HG03159 (cell line): ENCODE results near the gene ENOPH1.
"Not testable (repeated sequence)": the region's sequence is repeated elsewhere in the genome, so short reads cannot be mapped to it uniquely, and the experiment has no call there.

ENCODE experiments used
- ATAC-seq: cut with Tn5 transposase; IDR thresholded peaks from one replicate; pipeline ENCODE4 v1.9.1; 2021; ENCODE audit warnings: mild to moderate bottlenecking, moderate library complexity; ENCODE audit not compliant: unreplicated experiment

Gene ENOPH1

GRCh38 chr4:82467471-82467870 lies 37.1 kb downstream of the ENOPH1 start:
- no peak for ATAC-seq

GRCh38 chr4:82469791-82470345 lies 39.5 kb downstream of the ENOPH1 start:
- ATAC-seq: no peak

- not testable (repeated sequence) for ATAC-seq
Measured at GRCh38 chr4:82473080-82473479, 42.7 kb downstream of the ENOPH1 start.

GRCh38 chr4:82473621-82474164 lies 43.3 kb downstream of the ENOPH1 start:
- no peak for ATAC-seq

- ATAC-seq: not testable (repeated sequence)
Measured at GRCh38 chr4:82475931-82476330, 45.5 kb downstream of the ENOPH1 start.

GRCh38 chr4:82477469-82477868 lies 47.1 kb downstream of the ENOPH1 start:
- ATAC-seq: not testable (repeated sequence)

GRCh38 chr4:82479562-82479961 lies 49.2 kb downstream of the ENOPH1 start:
- no peak for ATAC-seq

- no peak for ATAC-seq
Measured at GRCh38 chr4:82480771-82481505, 50.5 kb downstream of the ENOPH1 start.

- ATAC-seq: no peak
Measured at GRCh38 chr4:82481506-82481840, 51.1 kb downstream of the ENOPH1 start.

- no peak for ATAC-seq
Measured at GRCh38 chr4:82482387-82482786, 52.0 kb downstream of the ENOPH1 start.

- ATAC-seq: no peak
Measured at GRCh38 chr4:82484996-82485783, 54.8 kb downstream of the ENOPH1 start.

- no peak for ATAC-seq
Measured at GRCh38 chr4:82489076-82489475, 58.7 kb downstream of the ENOPH1 start.

- no peak for ATAC-seq
Measured at GRCh38 chr4:82489987-82490386, 59.6 kb downstream of the ENOPH1 start.

- ATAC-seq: no peak
Measured at GRCh38 chr4:82491251-82491960, 61.0 kb downstream of the ENOPH1 start.

GRCh38 chr4:82493721-82494425 lies 63.5 kb downstream of the ENOPH1 start:
- ATAC-seq: no peak

- no peak for ATAC-seq
Measured at GRCh38 chr4:82495666-82496065, 65.3 kb downstream of the ENOPH1 start.

GRCh38 chr4:82496349-82496748 lies 66.0 kb downstream of the ENOPH1 start:
- no peak for ATAC-seq

- no peak for ATAC-seq
Measured at GRCh38 chr4:82499738-82500434, 69.5 kb downstream of the ENOPH1 start.

- no peak for ATAC-seq
Measured at GRCh38 chr4:82500435-82501153, 70.2 kb downstream of the ENOPH1 start.
